GM12872 (cell line): ENCODE measurements around the gene ANTKMT.

ENCODE experiments used
- CTCF ChIP-seq: IDR thresholded peaks from 3 replicates; pipeline ENCODE4 v1.5.1; 2011; ENCODE audit warnings: low read depth, mild to moderate bottlenecking, low read length, moderate library complexity; ENCODE audit not compliant: insufficient read depth

ANTKMT gene

GRCh38 chr16:683396-684070 lies 37.4 kb upstream of the ANTKMT start:
- no peak for TF ChIP-seq CTCF

DNA sequence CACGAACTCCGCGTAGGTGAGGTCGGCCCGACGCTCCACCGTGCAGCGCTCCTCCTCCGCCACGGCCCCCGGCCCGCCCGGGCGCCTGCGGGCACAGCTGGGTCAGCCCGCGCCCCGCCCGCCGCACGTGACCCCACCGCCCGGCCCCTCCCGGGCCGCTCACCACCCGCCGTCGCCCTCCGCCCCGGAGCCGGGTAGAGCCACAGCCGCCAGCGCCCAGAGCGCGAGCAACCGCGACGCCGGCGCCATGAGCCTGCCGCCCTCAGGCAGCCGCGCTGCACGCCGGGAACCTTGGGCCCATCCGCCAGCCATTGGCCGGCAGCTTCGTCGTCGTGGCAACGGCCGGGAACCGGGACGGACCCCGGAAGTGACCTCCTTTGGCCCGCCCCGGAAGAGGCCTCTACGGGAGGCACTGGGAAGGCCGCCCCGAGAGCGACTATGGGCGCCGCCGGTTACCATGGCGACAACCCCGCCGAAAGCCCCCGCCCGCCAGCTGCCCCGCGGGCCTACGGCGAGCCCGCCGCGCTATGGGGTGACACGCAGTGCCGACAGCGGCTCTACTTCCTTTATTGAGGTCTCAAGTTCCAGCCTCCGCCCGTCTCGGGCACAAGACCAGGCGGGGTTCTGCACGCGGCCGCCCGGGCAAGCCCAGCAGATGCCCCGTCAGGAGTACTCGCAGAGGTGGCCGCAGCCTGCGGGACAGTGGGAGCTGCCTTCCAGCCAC lies 36.7 kb upstream of the ANTKMT start, which contains the start of gene JMJD8:
TSS of gene JMJD8 (minus strand) at position 264 of the 724 bp plus-strand sequence. CDS start at position 249, 15 bp downstream.
- no peak for TF ChIP-seq CTCF

DNA sequence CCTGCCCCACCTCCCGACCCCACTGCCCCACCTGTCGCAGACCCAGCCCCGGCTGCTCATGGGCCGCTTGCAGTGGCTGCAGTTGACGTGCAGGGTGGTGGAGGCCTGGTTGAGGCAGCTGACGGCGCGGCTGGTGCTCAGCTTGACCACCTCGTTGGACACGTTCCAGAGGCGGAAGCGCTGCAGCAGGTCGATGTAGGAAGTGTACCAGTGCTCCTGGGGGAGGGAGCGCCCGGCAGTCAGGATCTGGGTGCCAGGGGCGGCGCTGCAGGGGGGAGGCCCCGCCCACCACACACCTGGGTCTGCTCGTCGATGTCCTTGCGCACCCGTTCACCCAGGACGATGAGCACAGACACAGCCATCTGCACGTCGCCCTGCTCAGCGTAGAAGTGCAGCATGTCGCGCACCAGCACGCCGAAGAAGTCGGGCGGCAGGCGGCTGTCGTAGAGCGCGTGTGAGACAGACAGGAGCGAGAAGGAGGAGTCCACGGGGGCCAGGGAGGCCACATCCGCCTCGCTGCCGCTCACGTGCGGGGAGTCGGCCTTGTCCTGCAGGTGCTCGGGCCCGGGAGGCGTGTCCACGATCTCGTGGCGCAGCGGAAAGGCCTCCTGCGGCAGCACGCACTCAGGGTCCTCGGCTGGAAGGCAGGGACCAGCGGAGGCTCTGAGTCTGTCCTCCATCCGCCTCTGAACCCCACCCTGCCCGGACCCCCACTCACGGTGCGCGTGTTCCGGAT lies 35.8 kb upstream of the ANTKMT start:
- TF ChIP-seq CTCF = no peak

GRCh38 chr16:685967-686366 lies 35.0 kb upstream of the ANTKMT start:
- TF ChIP-seq CTCF = peak; percentile 40; the same call in 2 of the 3 replicates

- no peak for TF ChIP-seq CTCF
Observed at GRCh38 chr16:686459-687260, 34.3 kb upstream of the ANTKMT start.

- no peak for TF ChIP-seq CTCF
Observed at GRCh38 chr16:687499-687898, 33.4 kb upstream of the ANTKMT start.
